Hepatocyte (in vitro differentiated cells): ENCODE measurements around the gene PHGDH. TPM values are rescaled to one million over a fixed set of nuclear protein-coding genes. Genes with fewer than 3 reads are reported as not detected.

Experiments
- DNase-seq: peaks from one replicate; pipeline ENCODE4 v3.0.0-alpha.2; 2016; ENCODE audit warnings: low spot score
- H2AFZ ChIP-seq: fragments of 200-600 bp; sonication (generic); 2 replicates; pipeline ENCODE4 v1.6.0; 2016; ENCODE audit warnings: antibody characterized with exemption, mild to moderate bottlenecking
- H3K27ac ChIP-seq: fragments of 200-600 bp; sonication (generic); 2 replicates; pipeline ENCODE4 v1.5.1; 2016; ENCODE audit warnings: mild to moderate bottlenecking
- H3K27me3 ChIP-seq: fragments of 200-600 bp; sonication (generic); 2 replicates; pipeline ENCODE4 v1.6.1; 2016
- H3K36me3 ChIP-seq: fragments of 200-600 bp; sonication (generic); replicated peaks from 2 replicates; pipeline ENCODE4 v1.5.1; 2016; ENCODE audit warnings: low read depth; ENCODE audit not compliant: insufficient read depth
- H3K4me1 ChIP-seq: fragments of 200-600 bp; sonication (generic); 2 replicates; pipeline ENCODE4 v1.5.1; 2016; ENCODE audit warnings: mild to moderate bottlenecking, moderate library complexity; ENCODE audit not compliant: insufficient read depth
- H3K4me2 ChIP-seq: fragments of 200-600 bp; sonication (generic); 2 replicates; pipeline ENCODE4 v1.6.0; 2016
- H3K4me3 ChIP-seq: fragments of 200-600 bp; sonication (generic); 2 replicates; pipeline ENCODE4 v1.5.1; 2016; ENCODE audit warnings: mild to moderate bottlenecking
- H3K79me2 ChIP-seq: fragments of 200-600 bp; sonication (generic); 2 replicates; pipeline ENCODE4 v1.6.0; 2017; ENCODE audit warnings: mild to moderate bottlenecking
- H3K9me2 ChIP-seq: fragments of 200-600 bp; sonication (generic); replicated peaks from 2 replicates; pipeline ENCODE4 v1.6.0; 2017; ENCODE audit warnings: mild to moderate bottlenecking; ENCODE audit not compliant: insufficient read depth
- H3K9me3 ChIP-seq: fragments of 200-600 bp; sonication (generic); 2 replicates; pipeline ENCODE4 v1.5.1; 2016; ENCODE audit warnings: low read depth, mild to moderate bottlenecking
- H4K20me1 ChIP-seq: fragments of 200-600 bp; sonication (generic); 2 replicates; pipeline ENCODE4 v1.6.0; 2016; ENCODE audit warnings: mild to moderate bottlenecking; ENCODE audit not compliant: insufficient read depth, poor library complexity, severe bottlenecking
- CTCF ChIP-seq: fragments of 200-600 bp; sonication (generic); IDR thresholded peaks from 2 replicates; pipeline ENCODE4 v1.5.1; 2016; ENCODE audit warnings: antibody characterized with exemption, mild to moderate bottlenecking; ENCODE audit not compliant: poor library complexity
- EZH2 ChIP-seq: fragments of 200-600 bp; sonication (generic); IDR thresholded peaks from 2 replicates; pipeline ENCODE4 v1.6.1; 2016; ENCODE audit warnings: antibody characterized with exemption, mild to moderate bottlenecking, borderline replicate concordance
- EZH2phosphoT487 ChIP-seq: fragments of 200-600 bp; sonication (generic); IDR thresholded peaks from one replicate; pipeline ENCODE4 v1.6.1; 2018; ENCODE audit warnings: antibody characterized with exemption, mild to moderate bottlenecking, low read depth, moderate library complexity; ENCODE audit not compliant: unreplicated experiment, severe bottlenecking
- WGBS: methylation state at CpG from one replicate; pipeline ENCODE4 v1.1.6; 2016; ENCODE audit warnings: low lambda C conversion rate; ENCODE audit errors: missing lambda C conversion rate; 5-methylcytosine and 5-hydroxymethylcytosine counted together
- polyA plus RNA-seq: library from polyadenylated mRNA; unstranded; fragments of >200 nt; fragmentation: Nextera tagmentation; extraction: Ambion mirVana; gene quantifications from 2 replicates; pipeline ENCODE4 v1.2.1, GENCODE V29; 2016
- total RNA-seq: library from RNA; depleted of rRNA; stranded (reverse); fragments of >200 nt; gene quantifications from 2 replicates; pipeline ENCODE4 v1.2.3, GENCODE V29; 2014

The PHGDH gene
- total and polyA plus RNA-seq, 2 experiments from 2014 or later, result 138 to 167 TPM

DNA sequence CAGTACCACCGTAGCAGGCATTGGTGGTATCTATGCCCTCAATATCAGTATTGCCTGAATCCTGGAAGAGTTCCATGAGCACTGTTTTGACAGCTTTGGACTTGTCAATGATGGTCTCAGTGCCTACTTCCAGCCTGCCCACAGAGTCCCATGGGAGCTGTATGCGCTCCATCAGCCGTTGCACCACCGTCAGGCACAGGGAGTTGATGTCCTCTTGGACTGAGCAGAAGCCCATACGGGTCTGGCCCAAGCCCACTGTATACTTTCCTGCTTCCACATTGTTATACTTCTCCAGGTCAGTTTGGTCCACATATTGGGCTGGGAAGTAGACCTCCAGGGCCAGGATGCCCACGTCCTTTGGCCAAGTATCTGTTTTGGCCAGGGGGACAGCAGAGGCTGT lies 52.5 kb downstream of the PHGDH start:
- WGBS, result 91% methylated on average over 6 of the region's 6 CpGs
- TF ChIP-seq EZH2 (no peak), EZH2phosphoT487 (no peak), CTCF (no peak)

DNA sequence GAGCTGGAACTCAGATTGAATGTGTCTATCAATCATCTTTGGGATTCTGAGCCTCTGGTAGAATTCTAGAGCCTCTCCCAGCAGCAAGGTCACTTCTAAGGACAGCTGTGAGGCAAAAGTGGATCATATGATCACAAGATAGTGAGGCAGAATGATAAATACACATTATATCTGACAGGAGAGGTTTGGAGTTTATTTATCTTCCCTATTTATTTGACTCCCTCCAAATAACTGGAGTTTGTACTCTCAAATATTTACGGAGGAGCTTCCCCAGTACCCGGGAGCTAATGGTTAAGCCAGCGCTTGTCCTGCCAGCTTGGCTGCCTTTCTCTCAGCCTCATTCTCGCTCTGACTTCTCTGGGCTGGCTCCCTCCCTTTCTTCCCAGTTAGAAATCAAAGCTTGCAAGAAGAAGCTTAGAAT lies 54.6 kb downstream of the PHGDH start:
- Histone ChIP-seq H3K79me2 (peaks cover 18% of the 10 kb centered on the region), H2AFZ (no peak overlapping the region), H3K36me3 (no peaks in the 10 kb centered on the region), H3K9me2 (no peaks in the 10 kb centered on the region), H3K4me3 (peak overlapping the region; percentile 14), H3K4me2 (peak overlapping the region; percentile 70), H3K27ac (peak overlapping the region; percentile 72), H4K20me1 (no peaks in the 10 kb centered on the region), H3K4me1 (peaks cover 29% of the 10 kb centered on the region), H3K9me3 (no peaks in the 10 kb centered on the region), H3K27me3 (no peaks in the 10 kb centered on the region)
- no peak for DNase-seq
- WGBS, result 38% methylated on average over 4 of the region's 4 CpGs
- TF ChIP-seq EZH2phosphoT487, result no peak
- no peak for TF ChIP-seq CTCF
- no peak for TF ChIP-seq EZH2

More for the DNA sequence above, 52.5 kb downstream of the PHGDH start:
- no peak for DNase-seq
- H3K4me1 ChIP-seq, result peaks cover 18% of the 10 kb centered on the region
- no peak overlapping the region for H3K27ac ChIP-seq
- no peak overlapping the region for H3K4me3 ChIP-seq
- H3K9me3 ChIP-seq, result no peaks in the 10 kb centered on the region
- H4K20me1 ChIP-seq, result no peaks in the 10 kb centered on the region
- H3K9me2 ChIP-seq, result no peaks in the 10 kb centered on the region
- H3K79me2 ChIP-seq, result peaks cover 18% of the 10 kb centered on the region
- H3K36me3 ChIP-seq, result no peaks in the 10 kb centered on the region
- H3K27me3 ChIP-seq, result no peaks in the 10 kb centered on the region
- H3K4me2 ChIP-seq, result no peak overlapping the region
- H2AFZ ChIP-seq, result no peak overlapping the region

- Histone ChIP-seq H3K27ac (peak overlapping the region; percentile 72), H3K4me1 (peaks cover 33% of the 10 kb centered on the region), H3K9me2 (no peaks in the 10 kb centered on the region), H3K79me2 (peaks cover 18% of the 10 kb centered on the region), H3K36me3 (no peaks in the 10 kb centered on the region), H4K20me1 (no peaks in the 10 kb centered on the region), H3K9me3 (peaks cover 5% of the 10 kb centered on the region), H2AFZ (no peak overlapping the region), H3K4me3 (peak overlapping the region; percentile 29), H3K4me2 (peak overlapping the region; percentile 70), H3K27me3 (no peaks in the 10 kb centered on the region)
- WGBS, result 38% methylated on average over 2 of the region's 2 CpGs
- no peak for DNase-seq
- no peak for TF ChIP-seq EZH2phosphoT487
- TF ChIP-seq EZH2, result no peak
- TF ChIP-seq CTCF, result no peak
Measured at GRCh38 chr1:119767486-119767885, 55.8 kb downstream of the PHGDH start.

GRCh38 chr1:119768778-119769177 lies 57.0 kb downstream of the PHGDH start, which contains the start of gene HMGCS2:
Gene HMGCS2 (minus strand): TSS chr1:119768905. CDS start chr1:119768844, 61 bp downstream.
- TF ChIP-seq CTCF (no peak), EZH2 (no peak), EZH2phosphoT487 (no peak)
- Histone ChIP-seq H3K27ac (peak within 1 kb of the TSS; percentile 72), H3K36me3 (no peaks in the 10 kb centered on the region), H2AFZ (no peak within 1 kb of the TSS), H4K20me1 (no peaks in the 10 kb centered on the region), H3K79me2 (peaks cover 18% of the 10 kb centered on the region), H3K27me3 (no peaks in the 10 kb centered on the region), H3K4me2 (peak within 1 kb of the TSS; percentile 70), H3K4me1 (peaks cover 45% of the 10 kb centered on the region), H3K9me2 (no peaks in the 10 kb centered on the region), H3K9me3 (peaks cover 6% of the 10 kb centered on the region), H3K4me3 (peak within 1 kb of the TSS; percentile 29)
- peak; percentile 70 for DNase-seq
- WGBS, result 53% methylated on average over 8 of the region's 8 CpGs
